ENCODE measurements around the gene TMEM132A. TPM values are rescaled to one million over a fixed set of nuclear protein-coding genes. Genes with fewer than 3 reads are reported as not detected.

The TMEM132A gene
- total and polyA plus RNA-seq, 2 of the 13 experiments (the other 11 are each of a cell fraction or from before 2014, with no cell fraction given) = 11.1 to 32.9 TPM

GRCh38 chr11:60936467-60937143 lies 12.3 kb downstream of the TMEM132A start (continued):
- TF ChIP-seq MAZ (IDR thresholded peaks at IDR 0.05; ENCODE audit: borderline replicate concordance, low read depth, low read length) (no peak), MAZ (CRISPR knock-in tag; IDR thresholded peaks at IDR 0.05; ENCODE audit: low read depth) (no peak)

- ChIA-PET POLR2A (no interaction called here), CTCF (ENCODE audit: low intra/inter-chr PET ratio, low total read pairs) (no interaction called here)
- no TSS peak for BruUV-seq (replicated peaks)
Observed at GRCh38 chr11:60937144-60937527, 12.9 kb downstream of the TMEM132A start.

More at GRCh38 chr11:60937144-60937527, 12.9 kb downstream of the TMEM132A start:
- no peak overlapping the region for H3K4me3 ChIP-seq (replicated peaks in 1 of 3; ENCODE audit: insufficient read depth in 1 of 3, low read depth in 2 of 3, low read length in 3 of 3)
- H3K36me3 ChIP-seq (replicated peaks in 1 of 2; ENCODE audit: control insufficient read depth in 1 of 2, insufficient read depth in 2 of 2, low read length in 2 of 2) = no peaks in the 10 kb centered on the region
- no peak for TF ChIP-seq ZNF766 (CRISPR knock-in tag; IDR thresholded peaks at IDR 0.05; ENCODE audit: borderline replicate concordance)
- TF ChIP-seq ZSCAN29 (CRISPR knock-in tag; conservative IDR thresholded peaks at IDR 0.05) = no peak
- no peak for TF ChIP-seq STAT5B (CRISPR knock-in tag; IDR thresholded peaks at IDR 0.05)
- no peak for TF ChIP-seq MTA1 (CRISPR knock-in tag; IDR thresholded peaks at IDR 0.05; ENCODE audit: borderline replicate concordance)
- no peak for TF ChIP-seq TARDBP (CRISPR knock-in tag; IDR thresholded peaks at IDR 0.05)
- no peak for TF ChIP-seq SMC3 (IDR thresholded peaks at IDR 0.05; ENCODE audit: low read length)
- no peak for TF ChIP-seq ZNF235 (CRISPR knock-in tag; IDR thresholded peaks at IDR 0.05; ENCODE audit: borderline replicate concordance)
- TF ChIP-seq ISX (CRISPR knock-in tag; conservative IDR thresholded peaks at IDR 0.05) = no peak
- no peak for TF ChIP-seq TFE3 (CRISPR knock-in tag; IDR thresholded peaks at IDR 0.05)
- TF ChIP-seq HNRNPLL (IDR thresholded peaks at IDR 0.05; ENCODE audit: low read depth, low read length, poor library complexity, severe bottlenecking) = no peak
- TF ChIP-seq NR0B2 (CRISPR knock-in tag; IDR thresholded peaks at IDR 0.05) = no peak
- no peak for TF ChIP-seq MTF1 (CRISPR knock-in tag; IDR thresholded peaks at IDR 0.05)
- no peak for TF ChIP-seq DRAP1 (CRISPR knock-in tag; IDR thresholded peaks at IDR 0.05)
- TF ChIP-seq NCOA1 (CRISPR knock-in tag; IDR thresholded peaks at IDR 0.05) = no peak
- no peak for TF ChIP-seq SOX13 (IDR thresholded peaks at IDR 0.05)
- TF ChIP-seq SOX13 (CRISPR knock-in tag; conservative IDR thresholded peaks at IDR 0.05 in 1 of 2, IDR thresholded peaks at IDR 0.05 in 1 of 2) = no peak
- no peak overlapping the region for H3K27ac ChIP-seq (ENCODE audit: extremely low read length, insufficient read depth, low read length)
- H3K79me2 ChIP-seq (ENCODE audit: insufficient read depth, low read length) = no peaks in the 10 kb centered on the region
- H3K4me2 ChIP-seq (ENCODE audit: low read depth, low read length) = no peak overlapping the region
- intact Hi-C loops (cut with micrococcal nuclease; ENCODE audit: unreplicated experiment) (no loop called here), in situ Hi-C loops (cut with HindIII; ENCODE audit: extremely low pct_ligation_motif_present, low pct_unique_long_range_greater_than_20kb) (no loop called here)
- no peak for FAIRE-seq
- H4K20me1 ChIP-seq (ENCODE audit: insufficient read depth, low read length) = no peaks in the 10 kb centered on the region
- no peak overlapping the region for H2AFZ ChIP-seq (ENCODE audit: low read length)
- DNase-seq (ENCODE audit: low spot score) = no peak
- peaks cover 0 to 2% of the 10 kb centered on the region in 2 experiments; a peak in 2 of 5 replicates for H3K27me3 ChIP-seq (ENCODE audit: control insufficient read depth in 1 of 2, insufficient read depth in 2 of 2, low read length in 2 of 2)
- H3K4me1 ChIP-seq (ENCODE audit: insufficient read depth, low read length) = no peaks in the 10 kb centered on the region
- no peaks in the 10 kb centered on the region for H3K9me3 ChIP-seq (ENCODE audit: low read length)
- ATAC-seq = no peak
- H3K9ac ChIP-seq (ENCODE audit: insufficient read depth, low read depth, low read length) = no peak overlapping the region
- WGBS (ENCODE audit: low lambda C conversion rate) = 86% methylated on average over 10 of the region's 12 CpGs
